HG03558 (cell line): ENCODE results near the gene MTHFR.

ENCODE experiments used
- ATAC-seq: cut with Tn5 transposase; IDR thresholded peaks from one replicate; pipeline ENCODE4 v1.9.1; 2021; ENCODE audit warnings: moderate number of reproducible peaks; ENCODE audit not compliant: unreplicated experiment; ENCODE audit errors: extremely low read depth

Gene MTHFR

GRCh38 chr1:11799896-11800295 is 5.9 kb downstream of the MTHFR start:
- no peak for ATAC-seq

GRCh38 chr1:11799099-11799498 is 6.7 kb downstream of the MTHFR start:
- ATAC-seq: no peak

DNA sequence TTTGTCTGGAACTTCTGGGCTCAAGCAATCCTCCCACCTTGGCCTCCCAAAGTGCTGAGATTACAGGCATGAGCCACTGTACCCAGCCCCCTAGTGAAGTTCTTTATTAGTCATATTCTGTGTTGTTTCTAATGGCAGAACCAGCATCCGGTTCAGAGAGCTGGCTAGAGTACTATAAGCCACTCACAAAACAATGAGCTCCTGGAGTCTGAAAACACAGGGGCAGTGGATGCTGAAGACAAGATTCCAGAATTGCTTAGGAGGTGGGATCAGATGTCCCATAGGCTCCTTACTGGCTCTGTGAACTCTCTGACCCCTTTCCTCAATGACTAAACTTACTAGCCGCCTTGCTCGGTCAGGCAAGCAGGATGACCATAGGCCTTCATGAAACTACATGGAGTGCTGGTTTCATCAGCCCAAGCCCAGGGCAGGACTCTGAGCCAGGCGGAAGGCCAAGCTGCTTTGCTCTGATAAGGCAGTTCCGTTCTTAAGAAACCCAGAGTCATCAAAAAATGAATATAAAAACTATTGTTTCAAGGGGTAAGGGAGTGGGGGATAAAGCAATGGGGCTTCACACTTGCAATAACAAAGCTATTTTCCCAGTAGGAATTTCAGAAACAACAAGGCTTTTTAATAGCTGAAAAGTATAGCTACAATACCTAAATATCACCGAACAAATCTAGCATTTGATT is 8.1 kb downstream of the MTHFR start:
- no peak for ATAC-seq

DNA sequence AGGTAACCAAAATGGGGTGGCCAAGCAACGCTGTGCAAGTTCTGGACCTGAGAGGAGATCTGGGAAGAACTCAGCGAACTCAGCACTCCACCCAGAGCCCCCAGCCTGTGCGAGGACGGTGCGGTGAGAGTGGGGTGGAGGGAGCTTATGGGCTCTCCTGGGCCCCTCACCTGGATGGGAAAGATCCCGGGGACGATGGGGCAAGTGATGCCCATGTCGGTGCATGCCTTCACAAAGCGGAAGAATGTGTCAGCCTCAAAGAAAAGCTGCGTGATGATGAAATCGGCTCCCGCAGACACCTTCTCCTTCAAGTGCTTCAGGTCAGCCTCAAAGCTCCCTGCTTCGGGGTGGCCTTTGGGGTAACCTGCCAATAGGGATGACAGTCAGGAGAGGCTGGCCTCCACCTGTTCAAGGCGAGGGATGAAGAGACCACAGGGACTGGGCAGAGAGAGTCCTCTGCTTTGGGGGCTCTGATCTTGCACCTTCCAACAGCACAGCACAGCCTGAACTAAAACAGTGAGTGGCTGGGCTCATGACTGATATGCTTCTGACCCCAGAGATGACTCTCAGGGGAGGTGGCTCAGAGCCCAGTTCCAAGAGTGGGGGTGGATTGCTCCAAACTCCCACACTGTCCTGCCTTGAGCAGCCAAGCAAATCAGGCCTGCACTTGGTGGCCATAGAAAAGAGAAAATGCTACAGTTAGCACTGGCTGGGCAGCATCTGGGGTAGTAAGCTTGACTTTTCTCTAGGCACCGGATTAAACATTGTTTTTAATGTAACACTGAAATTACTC is 9.5 kb downstream of the MTHFR start:
- ATAC-seq: no peak

DNA sequence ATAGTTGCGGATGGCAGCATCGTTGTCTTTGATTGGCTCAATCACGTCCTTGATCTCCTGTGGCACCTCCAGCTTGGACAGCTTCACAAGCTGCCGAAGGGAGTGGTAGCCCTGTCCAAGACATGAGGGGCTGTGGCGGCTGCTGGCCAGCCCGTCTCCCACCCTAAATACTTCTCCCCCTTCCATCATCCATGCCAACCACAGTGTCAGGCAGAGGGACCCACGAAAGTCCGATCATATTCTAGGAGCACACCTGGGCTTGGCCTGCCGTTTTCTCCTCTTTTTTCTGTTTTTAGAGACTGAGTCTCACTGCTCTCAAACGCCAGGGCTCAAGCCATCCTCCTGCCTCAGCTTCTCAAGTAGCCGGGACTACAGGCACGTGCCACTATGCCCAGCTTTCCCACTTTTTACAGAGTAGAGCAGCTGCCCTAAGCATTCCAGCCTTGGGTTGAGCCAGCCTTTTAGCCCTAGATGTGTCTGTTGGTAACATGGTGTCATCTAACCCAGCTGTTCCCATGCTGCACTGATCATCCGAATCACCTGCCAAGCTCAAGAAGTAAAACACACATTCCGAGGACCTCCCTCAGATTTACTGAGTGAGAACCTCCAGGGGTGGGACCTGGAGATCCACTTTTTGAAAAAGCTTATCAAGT is 10.4 kb downstream of the MTHFR start:
- no peak for ATAC-seq

DNA sequence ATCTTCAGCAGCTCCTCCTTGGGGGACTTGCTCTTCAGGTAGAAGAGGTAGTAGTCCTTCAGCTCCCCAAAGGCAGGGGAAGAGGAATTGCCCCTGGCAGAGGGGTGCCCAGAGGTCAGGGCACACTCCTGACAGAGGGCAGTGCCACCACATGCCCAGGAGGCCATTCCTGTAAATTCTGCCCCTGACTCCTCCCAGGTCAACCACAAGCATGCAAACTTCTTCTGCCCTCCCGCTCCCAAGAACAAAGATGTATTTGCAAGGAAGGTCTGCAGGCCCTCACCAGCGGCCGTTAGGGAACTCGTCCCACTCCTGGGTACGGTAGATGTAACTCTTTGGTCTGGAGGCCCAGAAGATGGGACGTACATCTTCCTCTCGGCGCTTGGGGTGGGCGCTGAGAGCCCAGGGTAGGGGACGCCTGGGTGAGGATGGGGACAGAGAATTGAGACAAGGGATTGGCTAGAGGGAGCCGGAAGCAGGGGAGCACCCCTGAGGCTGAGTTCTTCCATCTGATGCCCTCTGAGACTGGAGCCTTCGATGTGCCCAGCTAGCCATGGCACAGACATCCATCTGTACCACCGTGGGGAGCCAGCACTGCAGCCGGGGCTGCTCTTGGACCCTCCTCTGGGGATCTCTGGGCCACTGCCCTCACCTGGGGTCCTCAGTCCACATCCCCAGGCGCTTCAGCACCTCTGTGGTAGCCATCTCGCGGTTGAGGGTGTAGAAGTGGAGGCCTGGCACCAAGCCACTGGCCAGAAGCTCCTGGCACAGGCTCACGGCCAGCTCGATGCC is 11.1 kb downstream of the MTHFR start:
- no peak for ATAC-seq

DNA sequence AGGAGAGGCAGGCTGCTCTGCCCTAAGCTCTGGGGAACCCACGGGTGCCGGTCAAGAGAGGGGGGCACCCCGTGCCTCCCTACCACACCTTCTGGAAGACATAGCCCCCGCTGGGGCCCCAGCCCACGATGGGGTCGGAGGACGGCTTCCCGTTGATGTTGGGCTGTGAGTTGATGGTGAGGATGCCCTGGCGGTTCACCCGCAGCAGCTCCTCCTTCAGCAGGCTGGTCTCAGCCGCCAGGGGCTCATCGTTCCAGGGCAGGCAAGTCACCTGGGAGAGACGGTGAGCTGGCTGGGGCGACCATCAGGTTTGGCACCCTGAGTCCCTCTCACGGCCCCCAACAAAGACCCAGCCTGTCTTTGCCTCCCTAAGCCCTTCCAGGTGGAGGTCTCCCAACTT is 11.9 kb downstream of the MTHFR start:
- ATAC-seq: no peak

GRCh38 chr1:11792106-11792505 is 13.7 kb downstream of the MTHFR start:
- ATAC-seq: no peak

- ATAC-seq: no peak
Observed at GRCh38 chr1:11790880-11791715, 14.7 kb downstream of the MTHFR start.

DNA sequence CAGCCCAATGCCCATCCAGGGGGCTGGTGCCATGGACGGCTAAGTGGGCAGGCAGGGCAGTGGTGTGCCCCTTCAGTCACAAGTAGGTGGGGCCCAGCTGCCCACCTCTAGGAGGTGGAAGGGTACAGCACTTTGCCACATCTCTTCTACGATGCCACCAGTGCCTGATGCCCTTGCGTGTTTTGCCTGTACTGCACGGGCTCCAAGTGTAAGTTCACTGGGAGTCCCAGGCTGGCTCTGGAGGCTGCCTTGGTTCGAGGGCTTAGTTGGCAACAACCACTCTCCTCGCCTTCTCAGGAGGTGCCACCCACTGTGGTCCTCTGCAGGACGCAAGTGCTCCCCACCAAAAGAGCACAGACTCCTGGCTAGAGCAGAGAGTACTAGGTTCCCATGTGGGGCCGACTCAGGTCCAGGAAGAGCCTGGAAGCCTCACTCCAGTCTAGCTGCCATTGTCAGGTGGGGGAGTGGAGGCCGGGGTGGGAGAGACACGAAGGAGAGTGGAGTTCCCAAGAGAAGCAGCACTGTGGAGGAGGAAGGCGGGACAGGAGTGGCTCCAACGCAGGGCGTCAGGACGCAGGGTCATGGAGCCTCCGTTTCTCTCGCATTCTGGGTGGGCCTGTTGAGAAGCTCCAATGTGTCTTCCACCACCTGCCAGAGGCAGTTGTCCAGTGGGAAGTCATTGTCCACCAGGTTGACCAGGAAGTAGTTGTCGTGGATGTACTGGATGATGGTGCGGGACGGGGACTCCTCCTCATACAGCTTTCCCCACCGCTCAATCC is 15.5 kb downstream of the MTHFR start:
- no peak for ATAC-seq

DNA sequence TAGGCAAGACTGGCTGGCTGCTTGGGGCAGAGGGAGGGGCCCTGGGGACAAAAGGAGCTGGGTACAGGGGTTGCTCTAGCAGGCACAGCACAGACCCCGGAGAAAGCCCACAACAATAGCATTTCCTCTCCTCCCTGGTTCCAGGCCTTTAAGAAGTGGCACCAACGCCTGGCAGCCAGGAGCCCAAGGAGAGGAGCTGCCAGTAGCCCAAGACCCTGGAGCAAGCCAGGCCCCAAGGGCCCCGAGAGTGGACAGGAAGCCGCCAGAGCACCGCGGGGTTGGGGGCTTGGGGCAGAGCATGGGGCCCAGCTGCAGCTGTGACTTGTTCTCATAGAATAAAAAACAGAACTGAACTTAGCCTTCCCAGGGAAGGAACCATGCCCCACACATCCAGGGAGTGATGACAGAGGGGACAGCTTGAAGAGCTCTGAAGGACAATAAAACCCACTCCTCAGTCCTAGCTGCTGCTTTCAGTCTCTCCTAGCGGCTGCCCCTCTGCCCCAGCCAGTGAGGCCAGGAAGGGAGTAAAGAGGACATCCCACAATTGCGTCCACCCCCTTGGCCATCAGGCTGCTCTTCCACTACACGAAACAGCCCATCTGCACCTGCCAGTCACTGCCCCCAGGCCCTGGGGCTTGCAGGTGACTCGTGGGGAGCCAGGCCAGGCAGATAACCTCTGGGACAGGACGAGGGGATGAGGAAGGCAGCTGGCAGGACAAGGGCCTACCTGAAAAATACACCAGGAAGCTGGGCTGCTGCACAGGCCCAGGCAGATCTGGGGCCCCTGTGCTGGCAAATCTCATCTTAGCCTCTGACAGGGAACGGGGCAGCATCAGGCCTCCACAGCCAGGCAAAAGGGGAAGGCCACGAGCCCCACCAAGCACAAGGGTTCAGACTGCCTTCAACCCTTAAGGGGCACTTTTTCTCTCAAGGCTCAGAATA is 16.4 kb downstream of the MTHFR start:
- ATAC-seq: no peak

DNA sequence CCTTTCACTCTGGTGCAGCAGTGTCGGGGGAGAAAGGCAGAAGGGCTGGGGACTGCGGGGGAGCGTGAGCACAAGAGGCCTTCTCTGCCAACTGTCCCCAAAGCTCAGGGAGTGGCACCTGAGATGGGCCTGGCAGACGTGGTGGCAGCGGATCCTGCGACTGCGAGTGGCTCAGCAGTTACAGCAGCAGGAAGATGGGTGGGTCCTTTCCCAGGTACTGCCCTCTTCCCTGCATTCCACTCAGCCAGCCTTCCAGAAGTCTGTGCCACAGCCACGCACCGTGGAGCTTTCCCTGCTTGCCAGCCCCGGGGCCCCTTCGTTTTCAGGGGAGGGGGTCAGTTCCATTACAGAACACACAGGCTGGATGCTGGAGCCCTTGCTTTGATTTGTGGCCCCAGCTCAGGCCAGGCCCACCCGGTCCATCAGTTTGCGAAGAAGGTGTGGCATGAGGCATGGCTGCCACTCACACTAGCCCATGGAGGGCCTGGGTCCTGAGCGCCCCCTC is 17.2 kb downstream of the MTHFR start:
- ATAC-seq: no peak

DNA sequence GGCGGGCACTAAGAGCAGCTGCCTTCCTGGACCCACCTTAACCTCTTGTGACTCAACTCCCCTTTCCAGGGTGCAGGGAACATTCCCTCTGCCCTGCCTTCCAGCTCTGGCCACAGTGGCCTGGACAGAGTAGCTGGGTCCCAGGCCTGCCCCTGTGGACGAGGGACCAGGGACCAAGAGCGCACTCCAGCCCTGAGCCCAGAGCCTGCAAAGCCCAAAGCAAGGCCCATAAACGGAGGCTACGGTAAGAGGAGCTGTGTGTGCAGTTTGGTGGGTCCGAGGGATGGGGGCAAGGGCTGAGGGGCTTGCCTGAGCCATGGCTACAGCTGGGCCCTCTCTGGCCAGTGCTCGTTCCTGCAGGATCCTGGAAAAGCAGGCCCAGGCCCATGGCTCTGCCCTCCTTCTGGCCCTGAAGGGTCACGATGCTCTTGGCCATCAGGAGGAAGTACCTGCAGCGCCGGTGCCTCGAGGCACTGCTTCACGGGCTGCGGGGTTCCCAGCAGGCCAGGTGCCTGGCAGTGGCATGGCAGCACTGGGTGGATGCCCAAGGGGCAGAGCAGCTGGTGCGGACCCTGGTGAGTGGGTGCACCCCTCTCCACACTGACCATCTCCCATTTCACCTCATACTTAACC is 17.8 kb downstream of the MTHFR start:
- no peak for ATAC-seq

DNA sequence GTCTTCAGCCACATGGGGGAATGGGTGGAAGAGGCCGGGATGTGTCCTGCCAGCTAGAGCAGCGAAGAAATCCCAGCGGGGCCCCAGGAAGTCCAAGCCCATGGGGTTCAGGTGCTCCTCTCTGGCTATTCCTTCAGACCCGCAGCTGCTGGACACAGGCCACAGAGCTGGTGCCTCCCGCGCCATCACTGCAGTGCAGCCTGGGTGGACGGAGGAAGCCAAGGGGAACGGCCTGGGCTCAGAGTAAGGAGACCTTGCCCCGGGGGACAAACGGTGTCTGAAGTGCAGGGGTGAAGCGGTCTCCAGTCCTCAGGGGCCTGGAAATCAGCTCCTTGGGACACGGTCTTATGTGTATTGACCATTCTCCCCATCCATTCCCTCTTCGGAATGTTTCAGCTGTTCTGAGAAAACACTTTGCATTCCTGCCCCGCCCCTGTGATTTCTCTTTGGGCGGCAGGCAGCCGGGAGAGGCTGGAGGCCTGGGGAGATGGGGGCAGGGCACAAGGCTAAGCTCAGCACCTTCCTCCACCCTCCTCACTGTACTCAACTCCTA is 18.4 kb downstream of the MTHFR start:
- ATAC-seq: no peak

DNA sequence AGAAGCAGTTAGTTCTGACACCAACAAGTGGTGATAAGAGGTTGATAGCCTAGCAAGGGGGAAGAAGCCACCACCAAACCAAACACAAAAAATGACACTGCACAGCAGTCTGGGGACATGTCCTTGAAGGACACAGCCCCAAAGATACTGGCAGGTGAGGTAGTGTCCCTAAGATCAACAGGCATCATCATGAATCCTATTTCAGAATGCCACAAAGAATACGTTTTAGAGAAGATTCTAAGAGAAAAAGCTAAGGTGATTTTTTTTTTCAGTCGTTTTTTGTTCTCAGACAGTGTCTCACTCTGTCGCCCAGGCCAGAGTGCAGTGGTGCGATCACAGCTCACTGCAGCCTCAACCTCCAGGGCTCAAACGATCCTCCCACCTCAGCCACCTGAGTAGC is 19.6 kb downstream of the MTHFR start:
- no peak for ATAC-seq

DNA sequence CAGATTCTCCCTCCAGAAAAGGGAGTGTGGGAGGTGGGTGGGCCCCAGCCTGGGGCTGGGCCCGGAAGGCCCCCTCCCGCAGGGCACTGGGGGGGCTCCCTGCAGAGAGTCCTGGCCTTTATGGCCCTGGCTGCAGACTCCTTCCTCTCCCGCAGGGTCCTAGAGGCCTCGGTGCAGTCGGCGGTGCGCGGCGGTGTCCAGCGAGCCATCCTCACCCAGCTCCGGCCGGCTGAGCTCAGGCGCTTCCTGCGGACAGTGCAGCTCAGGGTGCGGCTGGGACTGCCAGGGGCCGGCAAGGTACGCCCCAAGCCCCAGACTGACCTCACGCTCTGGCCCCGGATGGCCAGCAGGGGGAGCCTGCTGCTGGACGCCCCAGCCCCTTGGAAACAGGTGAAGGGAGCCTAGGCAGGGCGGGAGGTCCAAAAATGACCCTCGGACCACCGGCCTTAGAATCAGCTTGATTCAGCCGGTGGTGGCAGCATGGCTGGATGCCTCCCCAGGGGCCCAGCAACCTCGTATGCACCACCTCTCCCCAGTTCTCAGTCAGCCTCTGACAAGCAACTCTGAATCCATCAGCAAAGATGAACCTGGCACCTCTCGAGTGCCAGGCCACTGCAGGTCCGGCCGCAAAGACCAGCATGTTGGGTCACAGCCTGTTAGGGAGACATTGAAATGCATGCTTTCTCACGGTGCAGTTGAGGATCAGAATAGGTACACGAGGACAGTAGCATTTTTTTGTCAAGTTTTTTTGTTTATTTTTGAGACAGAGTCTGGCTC is 20.6 kb downstream of the MTHFR start:
- no peak for ATAC-seq
